Tongue (tissue), 2 donors: Measurements from ENCODE around the gene CLEC20A. TPM values are rescaled to one million over a fixed set of nuclear protein-coding genes. Genes with fewer than 3 reads are reported as not detected.

Source experiments
- DNase-seq: peaks from one replicate; pipeline ENCODE4 v3.0.0-alpha.2; 2015
- total RNA-seq: library from RNA; depleted of rRNA; stranded (reverse); fragments of >200 nt; gene quantifications from one replicate; pipeline ENCODE4 v1.2.3, GENCODE V29; 2014

Gene CLEC20A
- total RNA-seq, 1 donor from 2014 or later, result not detected

DNA sequence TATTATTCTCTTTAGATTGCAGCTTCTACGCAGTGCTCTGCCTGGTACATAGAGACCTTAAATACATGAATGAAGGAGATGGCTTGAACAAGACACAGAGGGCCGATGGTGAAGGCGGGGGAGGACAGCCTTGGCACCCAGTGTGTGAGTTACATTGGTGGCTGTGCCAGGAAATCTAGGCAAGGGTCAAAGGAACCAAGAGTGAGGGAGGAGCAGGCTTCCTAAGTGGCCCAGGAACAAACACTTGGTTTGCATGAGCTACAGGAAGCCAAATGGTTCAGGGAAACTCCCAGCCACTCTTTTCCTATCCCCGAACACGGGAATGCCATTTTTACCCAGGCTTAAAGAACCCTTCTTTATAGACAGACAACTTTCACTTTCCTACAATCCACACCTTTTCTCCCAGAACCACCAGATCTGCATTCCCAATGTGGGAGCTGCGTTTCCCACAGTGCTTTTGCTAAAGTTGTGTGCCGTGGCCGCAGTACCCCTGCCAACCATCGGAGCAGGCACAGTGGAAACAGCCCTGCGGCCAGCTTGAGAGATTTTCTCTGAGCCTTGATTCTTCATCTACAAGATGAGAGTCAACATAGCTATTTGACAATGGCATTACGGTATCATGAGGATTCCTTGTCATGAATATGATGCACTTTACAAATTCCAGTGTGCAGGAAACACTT is 3.5 kb upstream of the CLEC20A start:
- DNase-seq, result no peak

DNA sequence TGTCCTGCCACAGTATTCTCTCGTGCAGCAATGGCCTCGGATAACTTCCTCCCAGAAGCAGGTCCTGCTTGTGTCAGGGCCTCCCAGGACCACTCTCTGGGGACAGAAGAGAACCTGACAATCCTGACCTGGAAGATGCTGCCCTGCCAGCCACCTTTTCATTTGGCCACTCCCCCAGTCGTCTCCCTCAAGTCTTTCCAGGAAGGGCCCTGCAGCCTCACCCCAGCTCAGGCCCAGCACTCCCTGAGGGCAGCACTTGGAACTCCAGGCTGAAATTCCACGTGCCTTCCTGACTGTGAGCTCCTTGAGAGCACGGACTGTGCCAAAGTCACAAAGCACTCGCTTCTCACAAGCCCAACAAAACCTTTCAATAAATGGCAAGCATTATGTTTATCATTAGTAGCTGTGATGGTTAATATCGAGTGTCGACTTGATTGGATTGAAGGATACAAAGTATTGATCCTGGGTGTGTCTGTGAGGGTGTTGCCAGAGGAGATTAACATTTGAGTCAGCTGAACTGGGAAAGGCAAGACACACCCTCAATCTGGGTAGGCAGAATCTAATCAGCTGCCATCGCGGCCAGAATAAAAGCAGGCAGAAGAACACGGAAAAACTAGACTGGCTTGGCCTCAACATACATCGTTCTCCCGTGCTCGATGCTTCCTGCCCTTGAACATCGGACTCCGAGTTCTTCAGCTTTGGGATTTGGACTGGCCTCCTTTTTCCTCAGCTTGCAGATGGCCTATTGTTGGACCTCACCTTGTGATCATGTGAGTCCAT is 2.3 kb upstream of the CLEC20A start:
- no peak for DNase-seq

DNA sequence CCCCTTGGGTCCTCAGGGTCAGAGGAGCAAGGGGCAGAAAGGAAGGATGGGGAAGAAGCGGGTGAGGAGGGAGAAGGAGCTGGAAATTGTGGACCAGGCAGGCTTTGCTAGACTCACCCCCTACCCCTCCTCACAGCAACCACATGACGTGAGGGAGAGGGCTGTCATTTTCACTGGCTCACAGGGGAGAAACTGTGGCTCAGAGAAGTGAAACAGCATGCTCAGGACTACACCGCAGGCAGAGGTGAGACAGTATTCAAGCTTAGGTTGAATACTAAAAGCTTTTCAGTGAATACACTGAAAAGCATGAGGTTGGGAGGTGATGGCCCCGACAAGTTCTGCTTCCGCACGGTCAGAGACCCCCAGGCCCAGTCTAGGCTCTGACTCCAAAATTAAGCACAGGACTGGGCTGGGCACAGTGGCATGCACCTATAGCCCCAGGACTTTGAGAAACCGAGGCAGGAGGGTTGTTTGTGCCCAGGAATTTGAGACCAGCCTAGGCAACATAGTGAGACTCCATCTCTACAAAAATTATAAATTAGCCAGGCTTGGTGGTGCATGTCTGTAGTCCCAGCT is 1.2 kb upstream of the CLEC20A start:
- no peak for DNase-seq

DNA sequence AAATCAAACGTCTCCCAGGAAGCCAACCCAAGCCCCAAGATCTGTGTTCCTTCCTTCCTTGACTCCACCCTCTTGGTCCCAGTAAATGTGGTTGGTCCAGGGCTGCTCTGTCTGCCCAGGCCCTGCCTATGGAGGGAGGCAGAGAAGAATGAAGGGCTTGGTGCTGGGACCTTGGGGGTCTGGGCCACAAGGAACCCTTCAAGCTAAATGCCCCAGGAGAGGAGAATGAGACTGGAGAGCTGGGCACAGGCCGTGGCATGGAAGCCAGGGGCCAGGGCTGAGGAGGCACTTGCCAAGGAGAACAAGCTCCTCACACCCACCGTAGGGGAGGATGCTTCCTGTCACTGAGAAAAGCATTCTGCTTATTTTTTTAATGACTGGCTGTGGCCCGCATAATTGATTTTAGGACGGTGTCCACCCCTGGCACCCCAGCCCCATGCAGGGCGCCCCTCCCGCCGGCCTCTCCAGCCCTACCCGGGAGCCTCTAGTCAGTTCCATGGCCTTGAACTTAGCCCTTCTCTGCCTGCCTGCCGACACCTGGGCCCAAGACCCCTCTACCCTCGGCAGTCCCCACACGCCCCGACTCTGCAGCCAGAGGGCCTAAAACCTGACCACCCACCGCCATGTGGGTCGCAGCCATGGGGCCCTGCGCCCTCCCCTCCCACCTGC is 889 bp downstream of the CLEC20A start:
- DNase-seq, result no peak

DNA sequence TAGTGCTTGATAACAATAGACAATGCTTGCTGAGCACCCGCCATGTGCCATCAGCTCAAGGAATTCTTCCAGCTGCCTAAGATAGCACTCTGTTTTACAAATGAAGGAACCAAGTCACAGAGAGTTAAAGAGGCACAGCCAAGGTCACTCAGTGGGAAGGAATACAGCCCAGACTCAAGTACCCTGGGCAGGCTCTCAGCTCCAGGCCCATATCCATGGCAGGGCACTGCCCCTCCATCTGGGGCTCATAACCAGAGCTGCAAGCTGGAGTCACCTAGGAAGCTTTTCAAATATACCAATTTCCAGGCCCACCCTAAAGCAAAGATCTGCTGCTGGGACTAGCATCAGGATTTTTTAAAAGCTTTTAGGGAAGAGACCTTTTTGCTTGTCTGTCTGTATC is 1.6 kb downstream of the CLEC20A start:
- no peak for DNase-seq

DNA sequence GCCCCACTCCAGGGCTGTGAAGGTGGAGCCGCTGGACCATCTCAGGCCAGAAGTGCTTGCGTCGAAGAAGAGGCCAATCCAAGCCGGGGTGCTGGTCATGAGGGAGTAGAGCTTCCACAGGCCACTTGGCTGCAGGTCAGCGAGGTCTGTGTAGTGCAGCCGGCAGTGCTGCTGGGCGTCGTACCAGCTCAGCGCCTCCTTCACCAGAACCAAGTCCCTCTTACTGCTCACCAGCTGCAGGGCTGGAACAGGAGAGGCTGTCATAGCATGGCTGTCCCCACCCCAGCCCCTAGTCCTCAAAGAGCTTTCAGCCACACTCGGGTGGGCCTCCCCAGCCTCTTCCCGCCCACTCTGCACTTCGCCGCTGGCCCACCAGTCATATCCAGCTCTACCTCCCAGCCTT is 2.2 kb downstream of the CLEC20A start:
- DNase-seq, result no peak

DNA sequence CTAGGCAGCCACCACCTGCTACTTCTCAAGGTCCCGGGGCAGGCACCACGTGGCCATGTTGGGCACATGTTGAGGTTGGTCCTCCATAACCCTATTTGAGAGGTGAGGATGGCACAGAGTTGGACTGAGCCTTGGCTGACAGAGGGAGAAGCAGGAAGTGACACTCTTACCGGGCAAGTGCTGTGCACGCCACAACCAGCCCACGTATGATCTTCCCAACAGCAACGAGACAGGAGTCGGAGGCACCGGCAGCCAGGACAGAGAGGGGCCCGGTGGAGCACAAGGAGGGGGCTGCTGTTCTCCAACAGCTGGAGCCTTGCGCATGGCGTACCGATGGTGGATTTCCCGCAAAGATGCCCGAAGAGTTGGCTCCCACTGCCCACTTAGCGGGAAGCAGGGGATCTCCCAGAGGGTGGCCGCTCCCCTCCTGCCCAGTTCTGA is 3.4 kb downstream of the CLEC20A start:
- no peak for DNase-seq

DNA sequence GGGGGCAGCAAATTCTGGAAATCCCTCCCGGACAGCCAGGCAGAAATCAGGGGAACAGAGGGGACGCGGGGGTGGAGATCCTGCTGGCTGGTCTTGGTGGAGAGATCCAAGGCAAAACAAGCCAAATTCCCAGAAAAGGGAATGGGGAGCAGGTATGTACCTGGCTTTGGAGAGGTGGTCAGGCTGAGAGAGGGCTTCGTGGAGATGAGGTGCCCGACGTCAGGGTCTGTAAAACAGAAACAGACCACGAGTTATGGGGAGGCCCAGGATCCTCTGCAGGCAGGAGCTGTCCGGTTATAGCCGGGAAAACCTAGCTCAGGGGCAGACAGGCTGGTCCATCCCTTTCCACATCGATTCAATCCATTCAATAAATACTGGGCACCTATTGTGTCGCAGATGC is 4.4 kb downstream of the CLEC20A start:
- no peak for DNase-seq

DNA sequence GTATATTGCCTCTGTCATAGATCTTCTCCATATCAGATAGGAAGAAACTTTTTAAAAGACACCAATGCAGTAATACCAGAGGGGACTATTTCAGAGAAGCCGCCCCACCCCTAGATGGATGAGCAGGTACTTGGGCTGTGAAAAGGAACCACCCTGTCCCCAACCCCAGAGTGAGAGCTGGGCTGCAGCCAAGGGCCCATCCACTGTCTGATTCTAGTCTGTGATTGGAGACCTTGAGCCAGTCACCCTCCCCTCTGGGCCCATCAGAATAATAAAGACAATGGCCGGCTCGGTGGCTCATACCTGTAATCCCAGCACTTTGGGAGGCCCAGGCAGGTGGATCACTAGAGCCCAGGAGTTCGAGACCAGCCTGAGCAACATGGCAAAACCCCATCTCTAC is 5.0 kb downstream of the CLEC20A start:
- no peak for DNase-seq

DNA sequence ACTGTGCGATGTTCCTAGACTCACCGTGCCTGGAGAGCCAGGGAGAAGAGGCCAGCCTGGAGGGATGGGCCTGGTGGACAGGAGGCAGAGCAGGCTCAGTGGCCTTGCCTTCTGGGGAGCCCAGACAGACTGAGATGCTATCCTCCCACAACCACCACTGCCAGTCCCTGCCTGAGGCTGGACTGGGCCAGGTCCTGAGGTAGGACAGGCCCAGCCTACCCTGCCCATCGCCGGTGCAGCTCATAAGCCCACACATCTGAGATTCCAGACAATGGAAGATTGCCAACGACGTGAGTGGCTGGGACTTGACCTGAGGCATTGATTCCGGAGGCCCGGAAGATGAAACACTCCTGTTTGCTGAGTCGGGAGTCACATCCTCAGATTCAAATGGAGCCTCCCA is 5.8 kb downstream of the CLEC20A start:
- no peak for DNase-seq

DNA sequence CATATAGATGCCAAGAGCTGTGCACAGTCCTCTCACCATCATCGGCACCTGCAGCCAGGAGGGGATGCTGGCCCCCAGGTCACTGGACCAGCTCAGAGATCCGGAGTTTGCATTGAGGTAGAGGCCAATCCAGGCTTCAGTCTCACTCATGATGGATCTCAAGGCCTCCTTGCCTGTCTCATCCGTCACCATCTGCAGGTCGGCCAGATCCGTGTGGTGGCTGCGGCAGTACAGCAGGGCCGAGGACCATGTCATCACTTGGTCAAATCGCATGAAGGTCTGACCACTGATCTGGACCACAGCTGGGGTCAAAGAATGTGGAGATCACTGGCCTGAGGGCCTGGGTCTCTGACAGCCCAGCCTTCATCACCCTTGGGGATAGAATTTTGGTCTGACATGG is 6.6 kb downstream of the CLEC20A start:
- DNase-seq, result no peak

DNA sequence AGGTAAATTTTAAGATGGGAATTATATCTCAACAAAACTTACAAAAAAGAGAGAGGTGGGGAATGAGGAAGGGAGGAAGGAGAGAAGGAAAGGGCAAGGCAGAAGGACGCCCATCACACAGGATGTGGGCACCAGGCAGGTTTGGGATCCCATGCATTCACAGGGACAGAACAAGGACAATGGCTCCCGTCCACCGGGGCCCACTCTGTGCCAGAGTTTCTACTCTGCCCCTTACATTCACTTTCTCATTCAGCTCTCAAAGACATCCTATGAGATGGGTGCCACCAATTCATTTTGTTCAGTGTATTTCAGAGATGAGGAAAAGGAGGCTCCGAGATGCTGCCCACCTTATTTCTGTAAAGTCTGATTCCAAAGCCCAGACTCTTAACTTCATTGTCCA is 7.4 kb downstream of the CLEC20A start:
- no peak for DNase-seq

DNA sequence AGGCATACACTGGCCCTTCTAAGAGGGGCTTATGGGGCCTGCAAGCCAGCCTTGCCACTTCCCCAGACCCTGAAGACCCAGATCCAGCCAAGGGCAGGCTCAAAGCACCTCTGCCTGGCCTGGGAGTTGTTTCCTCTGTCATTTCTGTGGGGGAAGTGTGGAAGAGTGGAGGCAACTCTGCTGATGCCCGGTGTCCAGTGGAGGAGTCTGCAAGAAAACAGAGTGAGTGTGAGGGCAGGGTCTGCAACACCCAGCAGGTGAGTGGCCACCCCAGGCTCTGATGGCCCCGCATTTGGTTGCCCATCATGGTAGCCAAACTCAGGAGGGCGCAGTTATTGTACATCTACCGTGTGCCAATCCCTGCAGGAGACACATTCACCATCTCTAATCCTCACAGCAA is 8.4 kb downstream of the CLEC20A start:
- no peak for DNase-seq

DNA sequence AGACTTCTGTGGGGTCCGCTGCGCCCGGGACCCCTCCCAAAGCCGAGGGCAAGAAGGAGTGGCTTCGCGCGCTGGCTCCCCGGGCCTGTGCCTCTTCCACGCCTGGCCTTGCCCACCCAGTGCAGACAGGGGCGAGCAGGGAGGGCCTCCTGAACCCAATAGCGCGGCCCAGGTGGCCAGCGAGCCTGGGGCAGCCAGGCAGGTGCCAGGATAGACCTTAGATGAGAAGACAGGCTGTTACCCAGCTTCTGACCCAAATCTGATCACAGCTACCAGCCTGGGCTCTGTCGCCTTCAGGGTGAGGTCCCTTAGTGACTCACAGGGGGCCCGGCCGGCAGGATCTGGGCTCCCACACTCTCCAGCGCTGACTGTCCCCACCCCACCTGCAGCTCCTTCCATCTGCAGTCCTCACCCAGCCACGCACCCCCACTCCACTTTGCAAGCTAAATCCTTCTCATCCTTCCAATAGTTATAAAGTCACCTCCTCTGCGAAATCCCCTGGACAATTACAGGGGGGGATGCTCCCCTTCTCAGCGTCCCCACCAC is 9.6 kb downstream of the CLEC20A start:
- no peak for DNase-seq

DNA sequence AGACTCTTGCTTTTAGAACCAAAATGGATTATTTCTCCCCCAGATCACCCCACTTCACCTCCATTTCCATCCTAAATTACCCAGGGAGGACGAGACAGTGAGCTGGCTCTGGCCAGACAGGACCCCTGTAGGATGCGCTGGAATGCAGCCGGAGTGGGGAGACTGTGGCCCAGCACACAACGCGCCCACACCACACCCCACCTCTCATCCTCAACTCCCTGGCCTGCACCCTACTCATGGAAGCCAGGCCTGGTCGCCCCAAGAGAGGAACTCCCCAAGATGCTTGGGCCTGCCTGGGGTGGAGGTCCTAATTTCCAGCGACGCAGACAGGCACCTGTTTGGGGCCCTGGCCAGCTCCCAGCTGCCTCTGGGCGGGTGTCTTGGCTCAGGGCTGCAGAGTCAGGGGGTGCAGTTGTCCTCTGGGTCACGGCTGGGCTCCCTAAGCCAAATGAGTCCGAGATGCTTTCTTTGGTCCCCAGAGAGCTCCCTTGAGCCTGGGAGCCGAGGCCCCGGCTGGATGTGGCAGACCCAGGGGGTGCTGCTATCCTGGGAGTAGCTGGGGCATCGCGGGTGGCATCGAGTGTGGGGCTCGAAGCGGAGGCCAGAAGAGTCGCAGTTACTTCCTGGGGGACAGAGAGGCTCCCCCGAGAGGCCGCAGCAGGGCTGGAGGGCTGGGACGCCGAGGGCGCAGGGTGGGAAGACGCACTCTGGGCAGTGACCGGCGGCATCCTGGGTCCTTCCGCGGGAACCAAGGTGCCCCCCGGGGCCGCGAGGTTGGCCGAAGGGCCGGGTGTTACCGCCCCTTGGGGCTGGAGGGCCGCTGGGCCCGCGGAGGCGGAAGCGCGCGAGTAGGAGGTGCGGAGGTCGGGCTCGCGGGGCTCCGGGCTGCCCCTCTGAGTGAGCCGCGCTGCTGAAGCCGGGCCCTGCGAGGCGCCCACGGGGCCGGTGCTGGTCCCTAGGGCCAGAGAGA is 10.4 kb downstream of the CLEC20A start:
- DNase-seq, result no peak

DNA sequence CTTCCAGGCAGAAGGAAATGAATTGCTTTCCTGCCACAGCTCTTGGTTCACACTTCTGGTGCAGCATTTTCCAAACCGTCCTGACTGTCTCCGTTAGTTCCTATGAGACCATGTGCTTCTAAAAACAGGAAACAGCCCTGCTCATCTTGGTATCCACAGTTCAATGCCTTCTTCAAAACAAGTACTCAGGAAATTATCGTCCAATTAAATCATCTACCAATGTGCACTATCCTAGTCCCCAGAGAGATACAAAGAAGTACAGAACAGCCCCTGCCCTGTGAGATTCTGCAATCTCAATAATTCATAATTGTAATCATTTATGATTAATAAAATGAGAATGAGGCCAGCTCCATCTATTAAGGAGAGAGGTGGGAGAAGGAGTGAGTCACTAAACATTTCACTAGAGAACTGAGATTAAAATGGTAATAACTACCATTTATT is 11.2 kb downstream of the CLEC20A start:
- no peak for DNase-seq

DNA sequence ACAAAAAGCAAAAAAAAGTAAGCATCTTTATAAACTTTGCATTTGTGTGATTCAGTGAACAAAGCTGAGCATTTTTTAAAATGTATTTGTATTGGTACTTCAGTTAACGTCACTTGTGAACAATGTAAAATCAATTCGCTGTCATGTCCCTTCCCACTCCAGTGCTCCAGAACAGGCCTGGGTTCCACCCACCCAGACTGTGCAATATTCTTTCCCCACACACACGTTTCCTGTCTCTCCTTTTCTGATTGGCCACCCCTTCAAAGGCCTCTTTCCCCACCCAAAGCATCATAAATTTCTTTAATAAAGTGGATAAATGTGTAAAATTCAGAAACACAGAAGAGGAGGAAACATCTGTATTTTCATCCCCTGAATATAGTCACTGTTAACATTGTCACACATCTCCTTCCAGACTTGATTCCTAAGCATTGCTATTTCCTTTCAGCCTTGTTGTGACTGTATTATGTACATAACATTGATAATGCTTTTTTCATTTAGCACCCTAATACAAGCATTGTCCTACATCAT is 12.0 kb downstream of the CLEC20A start:
- no peak for DNase-seq

DNA sequence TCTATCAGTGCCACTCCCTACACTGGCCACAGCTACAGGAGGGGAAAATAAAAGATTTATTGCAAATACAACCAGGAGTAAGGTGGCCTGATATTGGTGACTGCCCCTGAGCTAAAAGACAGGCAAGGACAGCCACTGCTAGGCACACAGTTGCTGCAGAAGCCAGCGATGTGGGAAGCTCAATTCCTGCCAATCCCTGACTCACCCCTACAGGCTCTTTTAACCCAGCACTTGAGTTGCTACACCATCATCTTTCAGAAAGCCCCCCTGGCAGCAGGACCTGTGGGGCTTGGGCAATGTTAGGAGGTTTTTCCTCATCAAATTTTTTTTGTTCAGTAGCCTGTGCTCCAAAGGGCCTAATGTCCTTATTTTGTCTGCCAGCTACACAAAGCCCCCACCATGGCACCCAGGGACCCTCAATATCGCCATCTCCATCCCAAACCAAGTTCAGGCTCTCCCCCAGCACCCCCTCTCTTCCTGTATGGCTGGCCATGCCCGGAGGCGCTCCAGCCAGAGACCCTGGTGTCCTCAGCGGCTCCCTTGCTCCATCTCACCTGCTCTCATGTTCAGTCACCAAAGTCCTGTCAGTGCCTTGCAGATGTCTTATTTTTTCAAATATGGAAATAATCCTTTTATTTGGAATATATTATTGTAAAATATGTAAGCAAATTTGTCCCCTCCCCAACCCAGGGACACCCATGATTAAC is 13.4 kb downstream of the CLEC20A start:
- DNase-seq, result no peak

DNA sequence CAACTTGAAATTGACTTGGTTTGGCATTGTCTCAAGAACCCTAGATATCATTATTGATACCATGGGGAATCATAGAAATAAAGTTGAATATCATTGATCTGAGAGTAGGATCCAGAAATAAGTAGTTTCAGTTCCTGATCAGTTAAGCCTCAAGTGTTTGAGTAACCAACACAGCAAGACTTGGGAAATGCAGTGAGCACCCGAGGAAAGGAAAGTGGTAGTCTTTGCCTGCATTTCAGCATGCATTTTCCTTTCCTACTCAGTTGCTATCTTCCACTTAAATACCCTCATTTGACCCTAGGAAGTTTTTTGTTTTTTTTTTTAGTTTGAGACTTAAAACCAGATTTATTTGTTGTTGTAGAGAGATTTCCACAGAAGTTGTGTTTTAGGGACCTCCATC is 18.9 kb downstream of the CLEC20A start:
- DNase-seq, result no peak

DNA sequence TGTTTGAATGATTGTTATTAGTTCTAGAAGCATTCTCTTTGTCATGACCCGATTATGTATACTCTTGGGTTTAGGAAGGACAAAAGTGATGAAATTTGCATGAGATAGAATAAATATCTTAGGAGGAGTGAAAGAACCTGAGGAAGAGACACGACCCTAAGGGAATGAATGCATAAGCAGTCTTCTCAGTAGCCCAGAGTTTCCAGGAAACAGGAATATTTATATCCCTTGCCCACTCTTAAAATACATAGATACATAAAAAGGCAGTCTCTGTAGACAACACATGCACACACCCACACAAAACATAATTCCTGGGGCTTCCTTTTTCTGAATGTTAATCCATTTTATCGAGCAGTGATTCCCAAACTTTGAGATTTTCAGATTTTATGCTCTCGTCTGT is 19.4 kb downstream of the CLEC20A start:
- DNase-seq, result no peak

DNA sequence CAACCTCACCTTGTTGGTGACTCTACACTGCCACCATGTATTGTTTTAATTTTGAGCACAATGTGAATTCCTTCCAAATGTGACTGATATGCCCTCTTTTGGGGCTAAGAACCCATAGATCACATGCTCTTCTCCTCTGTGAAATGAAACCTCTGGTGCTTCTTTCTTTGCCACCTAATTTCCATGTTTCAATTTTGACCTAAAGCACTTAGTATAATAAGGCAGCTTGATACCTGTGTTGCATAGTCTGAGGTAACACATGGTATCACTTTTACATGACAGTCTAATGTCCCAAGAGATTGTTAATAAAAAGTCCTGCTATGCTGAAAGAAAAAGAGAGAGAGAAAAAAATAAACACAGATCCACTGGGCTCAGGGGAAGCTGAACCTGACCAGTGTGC is 24.2 kb downstream of the CLEC20A start:
- DNase-seq, result no peak
